IMR-90 (cell line): ENCODE data around the gene MMP25. TPM values are rescaled to one million over a fixed set of nuclear protein-coding genes. Genes with fewer than 3 reads are reported as not detected.

Source experiments
- ATAC-seq: fragments of 200-7000 bp; cut with Tn5 transposase; 2 replicates; pipeline ENCODE4 v1.9.1; 2020; ENCODE audit warnings: low read depth, mild to moderate bottlenecking, moderate library complexity
- BruUV-seq: library from RNA; stranded (reverse); fragments of 400-500 nt; replicated peaks from 2 replicates; lab custom pipeline; 2021; lab: Mats Ljungman, UMichigan
- CTCF ChIA-PET: fragments of 300-600 bp; formaldehyde crosslinking; extraction: SDS; loops from one replicate; lab custom pipeline; 2021; ENCODE audit warnings: antibody characterized with exemption; lab: Yijun Ruan, JAX
- POLR2A ChIA-PET: fragments of 300-600 bp; sonication (Branson Sonifier 250); formaldehyde crosslinking; loops from one replicate; lab custom pipeline; 2022; ENCODE audit warnings: antibody characterized with exemption; ENCODE audit not compliant: unreplicated experiment; lab: Charles Lee
- DNase-seq: peaks from one replicate; pipeline ENCODE4 v3.0.0; 2013
- H2AFZ ChIP-seq: replicated peaks from 2 replicates; pipeline ENCODE3; 2013; ENCODE audit warnings: low read length, mild to moderate bottlenecking; ENCODE audit not compliant: poor library complexity
- H2AK5ac ChIP-seq: 2 replicates; pipeline ENCODE4 v1.6.1; 2013; ENCODE audit warnings: low read depth, low read length, inconsistent platforms
- H2AK9ac ChIP-seq: replicated peaks from 2 replicates; pipeline ENCODE3; 2013; ENCODE audit warnings: mild to moderate bottlenecking, low read depth, low read length, moderate library complexity; ENCODE audit not compliant: poor library complexity
- H2BK120ac ChIP-seq: 2 replicates; pipeline ENCODE4 v1.6.1; 2013; ENCODE audit warnings: low read depth, low read length, inconsistent platforms
- H2BK15ac ChIP-seq: 3 replicates; pipeline ENCODE4 v1.6.1; 2013; ENCODE audit warnings: low read depth, low read length, inconsistent platforms
- H2BK20ac ChIP-seq: 2 replicates; pipeline ENCODE4 v1.6.1; 2013; ENCODE audit warnings: low read depth, mild to moderate bottlenecking, inconsistent platforms, low read length, moderate library complexity
- H2BK5ac ChIP-seq: 2 replicates; pipeline ENCODE4 v1.6.1; 2013; ENCODE audit warnings: mild to moderate bottlenecking, low read depth, low read length, inconsistent platforms; ENCODE audit not compliant: poor library complexity, severe bottlenecking
- H3K14ac ChIP-seq: replicated peaks from 2 replicates; pipeline ENCODE4 v1.6.1; 2013; ENCODE audit warnings: low read depth, low read length, inconsistent platforms
- H3K18ac ChIP-seq: 2 replicates; pipeline ENCODE4 v1.6.1; 2013; ENCODE audit warnings: low read depth, low read length, control low read depth
- H3K23ac ChIP-seq: 2 replicates; pipeline ENCODE4 v1.6.1; 2013; ENCODE audit warnings: low read depth, low read length, inconsistent platforms
- H3K27ac ChIP-seq: 2 replicates; pipeline ENCODE4 v1.5.1; 2013; ENCODE audit warnings: mild to moderate bottlenecking, control low read depth, low read length; ENCODE audit not compliant: insufficient read depth
- H3K27me3 ChIP-seq: 2 replicates; pipeline ENCODE4 v1.6.1; 2013; ENCODE audit warnings: low read length; ENCODE audit not compliant: control insufficient read depth, insufficient read depth
- H3K36me3 ChIP-seq: 2 replicates; pipeline ENCODE4 v1.6.1; 2013; ENCODE audit warnings: low read length, mixed read lengths; ENCODE audit not compliant: control insufficient read depth, insufficient read depth
- H3K4ac ChIP-seq: 2 replicates; pipeline ENCODE4 v1.6.1; 2013; ENCODE audit warnings: low read depth, low read length, inconsistent platforms
- H3K4me1 ChIP-seq: 2 replicates; pipeline ENCODE4 v1.6.1; 2013; ENCODE audit warnings: low read length, mixed read lengths; ENCODE audit not compliant: control insufficient read depth, insufficient read depth
- H3K4me2 ChIP-seq: 2 replicates; pipeline ENCODE4 v1.6.1; 2013; ENCODE audit warnings: low read depth, mild to moderate bottlenecking, control low read depth, low read length, moderate library complexity
- H3K4me3 ChIP-seq: 2 replicates; pipeline ENCODE4 v1.5.1; 2013; ENCODE audit warnings: low read depth, mild to moderate bottlenecking, control low read depth, low read length, moderate library complexity; ENCODE audit not compliant: insufficient read depth
- H3K56ac ChIP-seq: 2 replicates; pipeline ENCODE4 v1.6.1; 2013; ENCODE audit warnings: low read length, inconsistent platforms; ENCODE audit not compliant: insufficient read depth; ENCODE audit errors: extremely low read depth
- H3K79me1 ChIP-seq, 2 experiments: 2 replicates each; pipeline ENCODE4 v1.6.1; 2013; ENCODE audit warnings: low read length in 2 of 2, inconsistent platforms in 1 of 2, low read depth in 1 of 2
- H3K9ac ChIP-seq: 2 replicates; pipeline ENCODE4 v1.6.1; 2013; ENCODE audit warnings: low read depth, low read length, control low read depth
- H3K9me1 ChIP-seq: 2 replicates; pipeline ENCODE4 v1.6.1; 2013; ENCODE audit warnings: low read length, inconsistent platforms; ENCODE audit not compliant: insufficient read depth
- H3K9me3 ChIP-seq: 2 replicates; pipeline ENCODE4 v1.6.1; 2013; ENCODE audit warnings: low read length; ENCODE audit not compliant: control insufficient read depth, insufficient read depth
- H4K20me1 ChIP-seq: 2 replicates; pipeline ENCODE4 v1.6.1; 2013; ENCODE audit warnings: low read length, inconsistent platforms; ENCODE audit not compliant: insufficient read depth
- H4K5ac ChIP-seq: 2 replicates; pipeline ENCODE4 v1.6.1; 2013; ENCODE audit warnings: mild to moderate bottlenecking, low read depth, low read length, control low read depth
- H4K8ac ChIP-seq, 2 experiments: 2 replicates each; pipeline ENCODE4 v1.6.1; 2013; ENCODE audit warnings: low read depth in 2 of 2, low read length in 2 of 2, control low read depth in 1 of 2, inconsistent platforms in 1 of 2
- H4K91ac ChIP-seq: 2 replicates; pipeline ENCODE4 v1.6.1; 2013; ENCODE audit warnings: low read depth, low read length, inconsistent platforms; ENCODE audit not compliant: insufficient read depth
- BHLHE40 ChIP-seq: fragments of 150-350 bp; IDR thresholded peaks from 2 replicates; pipeline ENCODE4 v1.6.1; 2016; ENCODE audit warnings: mild to moderate bottlenecking, low read depth, low read length
- FOS ChIP-seq: fragments of 150-350 bp; IDR thresholded peaks from 2 replicates; pipeline ENCODE4 v1.6.1; 2016; ENCODE audit warnings: low read depth, low read length
- MXI1 ChIP-seq: IDR thresholded peaks from 2 replicates; pipeline ENCODE4 v1.6.1; 2012; ENCODE audit warnings: low read depth, mild to moderate bottlenecking, low read length, moderate library complexity, borderline replicate concordance
- NFE2L2 ChIP-seq: fragments of 150-350 bp; IDR thresholded peaks from 2 replicates; pipeline ENCODE4 v1.6.1; 2016; ENCODE audit warnings: low read depth, mild to moderate bottlenecking, low read length
- POLR2A ChIP-seq: IDR thresholded peaks from 2 replicates; pipeline ENCODE4 v1.6.1; 2012; ENCODE audit warnings: mild to moderate bottlenecking, low read depth, low read length
- RAD21 ChIP-seq: IDR thresholded peaks from 2 replicates; pipeline ENCODE4 v1.6.1; 2012; ENCODE audit warnings: low read length, improper control_type of control experiment
- SMC3 ChIP-seq: fragments of 150-350 bp; IDR thresholded peaks from 2 replicates; pipeline ENCODE4 v1.6.1; 2016; ENCODE audit warnings: low read depth, mild to moderate bottlenecking, antibody characterized with exemption, low read length, moderate library complexity
- USF2 ChIP-seq: fragments of 150-350 bp; IDR thresholded peaks from 2 replicates; pipeline ENCODE4 v1.6.1; 2017; ENCODE audit warnings: mild to moderate bottlenecking, antibody characterized with exemption, low read length, low read depth
- WGBS, 2 experiments: methylation state at CpG; one replicate each; pipeline versions ENCODE4 v1.1.5 to v1.1.7; 2013; ENCODE audit warnings: missing lambda C conversion rate in 2 of 2; ENCODE audit not compliant: insufficient read length in 1 of 2; ENCODE audit errors: extremely low coverage in 2 of 2; 5-methylcytosine and 5-hydroxymethylcytosine counted together
- dilution Hi-C: fragments of 300-500 bp; cut with HindIII; formaldehyde crosslinking; loops from one replicate; pipeline ENCODE4 v1.14.3; 2018; ENCODE audit warnings: low sequenced_read_pairs; ENCODE audit not compliant: unreplicated experiment
- in situ Hi-C: fragments of 300-500 bp; cut with MboI; formaldehyde crosslinking; loops from 3 replicates; pipeline ENCODE4 v1.14.3; 2019; ENCODE audit warnings: low sequenced_read_pairs, inconsistent platforms, mixed read lengths
- intact Hi-C: fragments of 100-400 bp; cut with micrococcal nuclease; formaldehyde crosslinking; loops from 2 replicates; pipeline ENCODE4 v1.10.0; 2022
- polyA plus RNA-seq, 3 experiments: library from polyadenylated mRNA; depleted of rRNA; stranded (reverse); fragments of >200 nt; gene quantifications; 2 replicates each; pipeline ENCODE4 v1.2.3, GENCODE V29; 2012; ENCODE audit warnings: low replicate concordance in 1 of 3
- total RNA-seq: library from RNA; depleted of rRNA; stranded (reverse); fragments of >200 nt; gene quantifications from 2 replicates; pipeline ENCODE4 v1.2.3, GENCODE V29; 2012

The MMP25 gene
- total and polyA plus RNA-seq, 2 of the 4 experiments (the other 2 are of a cell fraction): 0.07 TPM; not detected in 1

- dilution Hi-C loops: no loop called here
- H3K56ac ChIP-seq: no peak overlapping the region
- BruUV-seq: no TSS peak
- CTCF ChIA-PET: interaction anchor here (0.6 kb wide), 1 partner anchor 1127 kb away, joined by 3 read pairs; no protein-coding TSS in a partner anchor
- no peaks in the 10 kb centered on the region for H3K79me1 ChIP-seq
- no peak overlapping the region for H2BK15ac ChIP-seq
- H2BK120ac ChIP-seq: no peak overlapping the region
- no peak overlapping the region for H3K4me3 ChIP-seq
- H3K9ac ChIP-seq: no peak overlapping the region
- 47% methylated on average over 2 of the region's 6 CpGs; no CpG with 5 or more reads in 1 of the 2 experiments for WGBS, 2 experiments
- no peak overlapping the region for H2BK20ac ChIP-seq
- H3K4me1 ChIP-seq: no peaks in the 10 kb centered on the region
- no peak overlapping the region for H3K4me2 ChIP-seq
- ATAC-seq: no peak
- H4K91ac ChIP-seq: no peak overlapping the region
- peaks cover 6% of the 10 kb centered on the region; the same call in 1 of the 2 replicates for H3K9me1 ChIP-seq
- no peak overlapping the region for H3K18ac ChIP-seq
- no peak overlapping the region for H2AK9ac ChIP-seq
- no peak overlapping the region for H4K5ac ChIP-seq
- H3K27me3 ChIP-seq: peaks cover 53% of the 10 kb centered on the region
- H3K4ac ChIP-seq: no peak overlapping the region
- no peaks in the 10 kb centered on the region for H3K36me3 ChIP-seq
- no peak overlapping the region for H4K8ac ChIP-seq
- H3K9me3 ChIP-seq: no peaks in the 10 kb centered on the region
- POLR2A ChIA-PET: interaction anchor here (0.6 kb wide), 1 partner anchor 87 kb away, joined by 3 read pairs; no protein-coding TSS in a partner anchor
- intact Hi-C loops: no loop called here
- H4K20me1 ChIP-seq: no peaks in the 10 kb centered on the region
- H3K27ac ChIP-seq: no peak overlapping the region
- no peak overlapping the region for H3K14ac ChIP-seq
- H2BK5ac ChIP-seq: no peak overlapping the region
- no peak for DNase-seq
- in situ Hi-C loops: no loop called here
- no peak overlapping the region for H2AK5ac ChIP-seq
- no peak overlapping the region for H2AFZ ChIP-seq
- no peak for TF ChIP-seq MXI1
- no peak for TF ChIP-seq SMC3
- TF ChIP-seq USF2: no peak
- no peak for TF ChIP-seq NFE2L2
- no peak for TF ChIP-seq FOS
- no peak for TF ChIP-seq BHLHE40
- TF ChIP-seq POLR2A: no peak
- TF ChIP-seq RAD21: no peak
- H3K23ac ChIP-seq: no peak overlapping the region
Observed at GRCh38 chr16:3076577-3076976, 30.2 kb downstream of the MMP25 start.
